ENCODE data around the gene PRUNE2. TPM values are rescaled to one million over a fixed set of nuclear protein-coding genes. Genes with fewer than 3 reads are reported as not detected.

The PRUNE2 gene
- total RNA-seq, 2 experiments from 2014 or later: 0.38 to 0.44 TPM

DNA sequence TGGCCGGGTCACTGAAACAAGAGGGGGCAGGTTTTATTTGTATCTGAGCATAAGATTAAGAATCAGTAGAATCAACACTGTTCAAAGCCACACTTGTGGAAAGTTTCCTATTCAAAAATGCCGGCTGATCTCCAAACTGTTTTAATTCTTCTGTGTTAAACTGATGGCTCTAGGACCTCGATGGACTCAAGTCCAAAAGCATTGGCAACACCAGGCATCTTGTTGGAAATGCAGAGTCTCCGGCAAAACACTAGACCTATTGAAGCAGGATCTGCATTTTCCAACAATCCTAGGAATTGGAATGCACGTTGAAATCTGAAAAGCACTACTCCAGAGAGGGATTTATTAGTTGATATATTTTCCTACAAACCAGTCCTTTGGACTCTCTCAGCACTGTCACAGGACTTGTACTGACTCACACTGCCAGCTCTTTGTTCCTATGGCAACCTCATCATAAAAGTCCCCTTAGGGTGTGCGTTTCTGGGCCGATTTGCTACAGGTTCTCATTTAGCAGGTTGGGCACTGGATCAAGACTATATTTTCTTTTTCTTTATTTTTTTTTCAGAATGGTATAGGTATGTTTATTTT is 189.7 kb downstream of the PRUNE2 start:
- ChIA-PET POLR2A (no interaction called here), CTCF (ENCODE audit: unreplicated experiment) (no interaction called here)
- Histone ChIP-seq H3K4me2 (ENCODE audit: low read length) (no peak overlapping the region), H3K9me3 (ENCODE audit: low read length) (no peaks in the 10 kb centered on the region), H3K27ac (ENCODE audit: low read depth, low read length, poor library complexity, severe bottlenecking) (no peak overlapping the region), H3K4me3 (ENCODE audit: low read depth, low read length, poor library complexity, severe bottlenecking) (no peak overlapping the region), H3K36me3 (ENCODE audit: insufficient read depth, low read length) (no peaks in the 10 kb centered on the region), H4K20me1 (ENCODE audit: insufficient read depth, low read length) (no peaks in the 10 kb centered on the region), H3K4me1 (ENCODE audit: insufficient read depth, low read length, poor library complexity, severe bottlenecking) (no peaks in the 10 kb centered on the region), H2AFZ (ENCODE audit: low read length) (no peak overlapping the region), H3K9me2 (ENCODE audit: insufficient read depth, low read length) (no peaks in the 10 kb centered on the region), H3K79me2 (ENCODE audit: insufficient read depth, low read depth, low read length) (no peaks in the 10 kb centered on the region)
- no peak for DNase-seq (ENCODE audit: low spot score)
- BruUV-seq (replicated peaks): no TSS peak
- no peak for TF ChIP-seq CTCF (conservative IDR thresholded peaks at IDR 0.05; ENCODE audit: low read length)
- no peak for TF ChIP-seq EZH2phosphoT487 (IDR thresholded peaks at IDR 0.05; ENCODE audit: borderline replicate concordance, low read depth, low read length)
- intact Hi-C loops (cut with micrococcal nuclease; ENCODE audit: unreplicated experiment): no loop called here

DNA sequence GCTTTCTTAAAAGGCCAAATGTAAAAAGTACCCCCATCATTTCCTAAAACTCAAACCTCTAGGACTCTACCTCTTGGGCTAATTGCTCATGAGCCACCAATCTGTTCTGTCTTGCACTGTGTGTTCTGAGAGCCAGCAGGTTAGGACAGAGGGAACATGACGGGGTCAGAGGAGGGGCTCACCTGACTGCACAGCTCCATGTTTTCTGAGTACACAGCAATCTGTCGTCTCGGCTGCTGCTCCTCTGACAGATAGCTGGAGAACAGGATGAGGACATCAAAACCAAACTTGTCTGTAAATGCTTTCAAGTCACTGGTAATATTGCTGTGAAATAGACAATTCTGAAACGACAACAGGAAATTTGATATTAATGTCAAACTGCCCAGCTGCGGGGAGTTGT is 192.5 kb downstream of the PRUNE2 start:
- H3K9me2 ChIP-seq (ENCODE audit: insufficient read depth, low read length): no peaks in the 10 kb centered on the region
- TF ChIP-seq CTCF (conservative IDR thresholded peaks at IDR 0.05; ENCODE audit: low read length): no peak
- no peak for TF ChIP-seq EZH2phosphoT487 (IDR thresholded peaks at IDR 0.05; ENCODE audit: borderline replicate concordance, low read depth, low read length)
- H3K4me2 ChIP-seq (ENCODE audit: low read length): no peak overlapping the region
- H3K27ac ChIP-seq (ENCODE audit: low read depth, low read length, poor library complexity, severe bottlenecking): no peak overlapping the region
- H2AFZ ChIP-seq (ENCODE audit: low read length): peak overlapping the region; percentile 26; the same call in 1 of the 2 replicates
- H4K20me1 ChIP-seq (ENCODE audit: insufficient read depth, low read length): no peaks in the 10 kb centered on the region
- DNase-seq (ENCODE audit: low spot score): no peak
- intact Hi-C loops (cut with micrococcal nuclease; ENCODE audit: unreplicated experiment): no loop called here
- no peaks in the 10 kb centered on the region for H3K79me2 ChIP-seq (ENCODE audit: insufficient read depth, low read depth, low read length)
- no TSS peak for BruUV-seq (replicated peaks)
- no peaks in the 10 kb centered on the region for H3K9me3 ChIP-seq (ENCODE audit: low read length)
- CTCF ChIA-PET (ENCODE audit: unreplicated experiment): no interaction called here
- H3K36me3 ChIP-seq (ENCODE audit: insufficient read depth, low read length): no peaks in the 10 kb centered on the region
- H3K4me3 ChIP-seq (ENCODE audit: low read depth, low read length, poor library complexity, severe bottlenecking): no peak overlapping the region
- POLR2A ChIA-PET: interaction anchor here (1.5 kb wide), 1 partner anchor 23 kb away, joined by 3 read pairs; no protein-coding TSS in a partner anchor
- no peaks in the 10 kb centered on the region for H3K4me1 ChIP-seq (ENCODE audit: insufficient read depth, low read length, poor library complexity, severe bottlenecking)

GRCh38 chr9:76709020-76709419 is 196.9 kb downstream of the PRUNE2 start:
- Histone ChIP-seq H3K4me2 (ENCODE audit: low read length) (no peak overlapping the region), H4K20me1 (ENCODE audit: insufficient read depth, low read length) (no peaks in the 10 kb centered on the region), H3K4me1 (ENCODE audit: insufficient read depth, low read length, poor library complexity, severe bottlenecking) (no peaks in the 10 kb centered on the region), H3K9me3 (ENCODE audit: low read length) (no peaks in the 10 kb centered on the region), H3K36me3 (ENCODE audit: insufficient read depth, low read length) (no peaks in the 10 kb centered on the region), H3K27ac (ENCODE audit: low read depth, low read length, poor library complexity, severe bottlenecking) (no peak overlapping the region), H3K4me3 (ENCODE audit: low read depth, low read length, poor library complexity, severe bottlenecking) (no peak overlapping the region), H2AFZ (ENCODE audit: low read length) (no peak overlapping the region), H3K79me2 (ENCODE audit: insufficient read depth, low read depth, low read length) (no peaks in the 10 kb centered on the region), H3K9me2 (ENCODE audit: insufficient read depth, low read length) (no peaks in the 10 kb centered on the region)
- ChIA-PET POLR2A (no interaction called here), CTCF (ENCODE audit: unreplicated experiment) (no interaction called here)
- no peak for TF ChIP-seq EZH2phosphoT487 (IDR thresholded peaks at IDR 0.05; ENCODE audit: borderline replicate concordance, low read depth, low read length)
- TF ChIP-seq CTCF (conservative IDR thresholded peaks at IDR 0.05; ENCODE audit: low read length): no peak
- BruUV-seq (replicated peaks): no TSS peak
- DNase-seq (ENCODE audit: low spot score): no peak
- intact Hi-C loops (cut with micrococcal nuclease; ENCODE audit: unreplicated experiment): no loop called here

All from OCI-LY7 (cell line).